Loucy (cell line): ENCODE results near the gene ALAS2.
A peak's percentile ranks its signal among the peaks of the same experiment; 100 is the strongest.

ENCODE experiments used
- H2AFZ ChIP-seq: fragments of 200-600 bp; sonication (generic); 2 replicates; pipeline ENCODE4 v1.6.0; 2016; ENCODE audit warnings: antibody characterized with exemption, mild to moderate bottlenecking, low read length, moderate library complexity
- H3F3A ChIP-seq: fragments of 200-600 bp; 2 replicates; pipeline ENCODE4 v1.6.0; 2016; ENCODE audit warnings: antibody characterized with exemption, low read depth, mild to moderate bottlenecking
- H3K27me3 ChIP-seq: fragments of 200-600 bp; sonication (generic); 2 replicates; pipeline ENCODE4 v1.6.1; 2014; ENCODE audit warnings: low read length, mild to moderate bottlenecking; ENCODE audit not compliant: insufficient read depth, poor library complexity, severe bottlenecking
- H3K36me3 ChIP-seq: fragments of 200-600 bp; sonication (generic); 2 replicates; pipeline ENCODE4 v1.6.1; 2016; ENCODE audit warnings: low read length; ENCODE audit not compliant: insufficient read depth
- H3K4me1 ChIP-seq: fragments of 200-600 bp; sonication (generic); 2 replicates; pipeline ENCODE4 v1.5.1; 2014; ENCODE audit warnings: low read length, mild to moderate bottlenecking; ENCODE audit not compliant: insufficient read depth, poor library complexity, severe bottlenecking
- H3K4me2 ChIP-seq: fragments of 200-600 bp; sonication (generic); 2 replicates; pipeline ENCODE4 v1.6.0; 2014; ENCODE audit warnings: antibody characterized with exemption, low read length, low read depth, mild to moderate bottlenecking; ENCODE audit not compliant: poor library complexity, severe bottlenecking
- H3K4me3 ChIP-seq: fragments of 200-600 bp; sonication (generic); 2 replicates; pipeline ENCODE4 v1.5.1; 2014; ENCODE audit warnings: low read length, mild to moderate bottlenecking, mixed read lengths; ENCODE audit not compliant: poor library complexity, severe bottlenecking
- H3K79me2 ChIP-seq: fragments of 200-600 bp; sonication (generic); 2 replicates; pipeline ENCODE4 v1.6.1; 2014; ENCODE audit warnings: low read length; ENCODE audit not compliant: insufficient read depth
- H3K9ac ChIP-seq: fragments of 200-600 bp; sonication (generic); 2 replicates; pipeline ENCODE4 v1.6.0; 2014; ENCODE audit warnings: mild to moderate bottlenecking, low read depth, low read length, moderate library complexity; ENCODE audit not compliant: poor library complexity, severe bottlenecking
- H3K9me2 ChIP-seq: fragments of 200-600 bp; sonication (generic); replicated peaks from 2 replicates; pipeline ENCODE4 v1.6.1; 2016; ENCODE audit warnings: low read depth, low read length, mixed read lengths
- H3K9me3 ChIP-seq: fragments of 200-600 bp; sonication (generic); 2 replicates; pipeline ENCODE4 v1.6.1; 2014; ENCODE audit warnings: mild to moderate bottlenecking, antibody characterized with exemption, low read length, low read depth; ENCODE audit not compliant: insufficient read depth
- H4K20me1 ChIP-seq: fragments of 200-600 bp; sonication (generic); 2 replicates; pipeline ENCODE4 v1.6.0; 2014; ENCODE audit warnings: antibody characterized with exemption, low read length, mild to moderate bottlenecking; ENCODE audit not compliant: insufficient read depth, poor library complexity, severe bottlenecking
- CTCF ChIP-seq: fragments of 200-600 bp; sonication (generic); conservative IDR thresholded peaks from 2 replicates; pipeline ENCODE4 v1.5.1; 2014; ENCODE audit warnings: mild to moderate bottlenecking, antibody characterized with exemption, low read length
- EZH2phosphoT487 ChIP-seq: fragments of 200-600 bp; IDR thresholded peaks from 2 replicates; pipeline ENCODE4 v1.6.1; 2018; ENCODE audit warnings: antibody characterized with exemption, mild to moderate bottlenecking, moderate library complexity, borderline replicate concordance

The ALAS2 gene

DNA sequence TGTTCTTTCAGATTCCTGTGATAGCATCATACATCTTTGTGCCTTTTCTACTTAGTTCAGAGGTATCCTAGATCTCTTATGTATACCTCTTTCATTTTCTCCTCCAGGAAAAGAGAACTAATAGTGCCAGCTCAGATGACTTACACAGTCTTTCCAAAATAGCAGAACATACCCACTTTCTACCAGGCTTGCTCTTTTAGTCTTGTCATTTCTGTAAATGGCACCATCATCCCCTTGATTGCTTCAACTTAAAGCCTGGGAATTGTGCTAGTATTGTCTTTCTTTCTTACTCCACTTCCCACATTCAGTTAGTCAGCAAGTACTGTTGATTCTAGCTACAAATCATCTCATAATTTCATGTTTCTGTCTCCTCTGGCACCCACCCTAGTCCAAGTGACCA is 25.5 kb downstream of the ALAS2 start:
- peaks cover 23% of the 10 kb centered on the region for H3K79me2 ChIP-seq
- H3K4me2 ChIP-seq, result no peak overlapping the region
- H2AFZ ChIP-seq, result no peak overlapping the region
- peaks cover 5% of the 10 kb centered on the region for H4K20me1 ChIP-seq
- no peaks in the 10 kb centered on the region for H3K27me3 ChIP-seq
- no peak for TF ChIP-seq EZH2phosphoT487
- no peak for TF ChIP-seq CTCF
- H3K9me2 ChIP-seq, result no peaks in the 10 kb centered on the region
- peaks cover 19% of the 10 kb centered on the region; the same call in 1 of the 2 replicates for H3K36me3 ChIP-seq
- peaks cover 4% of the 10 kb centered on the region for H3K4me1 ChIP-seq
- H3K9ac ChIP-seq, result no peak overlapping the region
- no peaks in the 10 kb centered on the region for H3F3A ChIP-seq
- no peak overlapping the region for H3K4me3 ChIP-seq
- no peaks in the 10 kb centered on the region for H3K9me3 ChIP-seq

DNA sequence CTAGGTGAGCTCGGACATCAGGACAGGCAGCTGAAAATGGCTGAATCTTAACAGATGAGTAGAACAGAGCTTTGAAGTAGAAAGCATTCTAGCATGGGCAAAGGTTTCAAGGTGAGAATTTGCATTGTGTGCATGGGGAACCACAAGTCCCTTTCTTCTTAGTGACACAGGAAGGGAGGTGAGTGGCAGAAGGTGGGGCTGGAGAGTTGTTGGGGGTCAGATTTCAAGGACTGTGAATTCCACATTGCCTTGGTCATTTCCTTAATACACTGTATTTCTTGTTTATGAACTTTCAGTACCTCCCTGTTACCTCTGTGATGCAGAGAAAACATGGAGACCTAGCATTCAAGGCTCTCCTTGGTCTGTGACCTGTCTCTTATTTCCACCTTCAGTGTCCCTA is 26.5 kb downstream of the ALAS2 start:
- peaks cover 4% of the 10 kb centered on the region for H3K4me1 ChIP-seq
- H3F3A ChIP-seq, result no peaks in the 10 kb centered on the region
- peaks cover 19% of the 10 kb centered on the region; the same call in 1 of the 2 replicates for H3K36me3 ChIP-seq
- no peak overlapping the region for H2AFZ ChIP-seq
- H4K20me1 ChIP-seq, result peaks cover 5% of the 10 kb centered on the region
- H3K4me2 ChIP-seq, result peak overlapping the region; percentile 37
- no peaks in the 10 kb centered on the region for H3K9me2 ChIP-seq
- H3K79me2 ChIP-seq, result peaks cover 24% of the 10 kb centered on the region
- H3K9ac ChIP-seq, result no peak overlapping the region
- no peaks in the 10 kb centered on the region for H3K9me3 ChIP-seq
- H3K4me3 ChIP-seq, result no peak overlapping the region
- H3K27me3 ChIP-seq, result no peaks in the 10 kb centered on the region
- TF ChIP-seq CTCF (no peak), EZH2phosphoT487 (no peak)

- H3K27me3 ChIP-seq, result no peaks in the 10 kb centered on the region
- peaks cover 11% of the 10 kb centered on the region; the same call in 1 of the 2 replicates for H3K36me3 ChIP-seq
- peak within 1 kb of the TSS; percentile 94 for H3K9ac ChIP-seq
- H3K4me2 ChIP-seq, result peak within 1 kb of the TSS; percentile 86
- H3K9me2 ChIP-seq, result no peaks in the 10 kb centered on the region
- H3K4me1 ChIP-seq, result peaks cover 4% of the 10 kb centered on the region
- peak within 1 kb of the TSS; percentile 97 for H3K4me3 ChIP-seq
- peaks cover 5% of the 10 kb centered on the region for H4K20me1 ChIP-seq
- no peak for TF ChIP-seq EZH2phosphoT487
- H3K79me2 ChIP-seq, result peaks cover 24% of the 10 kb centered on the region
- no peaks in the 10 kb centered on the region for H3F3A ChIP-seq
- H3K9me3 ChIP-seq, result no peaks in the 10 kb centered on the region
- peak within 1 kb of the TSS; percentile 87 for H2AFZ ChIP-seq
Observed at GRCh38 chrX:54999717-55000598, 30.8 kb downstream of the ALAS2 start, which contains the start of gene APEX2. APEX2 (plus strand) TSS chrX:55000363; CDS start chrX:55000423, 60 bp downstream.
